NCI-H510A treated with DMSO at 0.1 percent for 48 hours (cell line): ENCODE results near the gene GIMAP5.

Experiments
- DNase-seq: peaks from one replicate; lab custom pipeline; 2025; lab: John Stamatoyannopoulos, UW

The GIMAP5 gene

GRCh38 chr7:150737265-150738055 is at the start of gene GIMAP5:
Gene GIMAP5 (plus strand): TSS chr7:150737418. CDS start chr7:150740885, 3,467 bp downstream.
- DNase-seq = no peak

GRCh38 chr7:150688630-150689029 is 48.6 kb upstream of the GIMAP5 start:
- DNase-seq = no peak

GRCh38 chr7:150695654-150696053 is 41.6 kb upstream of the GIMAP5 start:
- DNase-seq = no peak

- DNase-seq = no peak
Observed at GRCh38 chr7:150703209-150703608, 34.0 kb upstream of the GIMAP5 start.

GRCh38 chr7:150715293-150715692 is 21.9 kb upstream of the GIMAP5 start:
- no peak for DNase-seq

- no peak for DNase-seq
Observed at GRCh38 chr7:150715738-150716137, 21.5 kb upstream of the GIMAP5 start.

GRCh38 chr7:150716368-150716767 is 20.9 kb upstream of the GIMAP5 start, which contains the start of gene GIMAP1:
Gene GIMAP1 (plus strand): TSS chr7:150716613. CDS start chr7:150719048, 2,435 bp downstream.
- no peak for DNase-seq

GRCh38 chr7:150716939-150717338 is 20.3 kb upstream of the GIMAP5 start:
- no peak for DNase-seq

GRCh38 chr7:150717814-150718420 is 19.3 kb upstream of the GIMAP5 start:
- no peak for DNase-seq

GRCh38 chr7:150719436-150719835 is 17.8 kb upstream of the GIMAP5 start:
- no peak for DNase-seq

GRCh38 chr7:150719960-150720891 is 17.0 kb upstream of the GIMAP5 start:
- DNase-seq = no peak

GRCh38 chr7:150721970-150722373 is 15.2 kb upstream of the GIMAP5 start:
- DNase-seq = no peak

GRCh38 chr7:150722431-150722931 is 14.7 kb upstream of the GIMAP5 start:
- DNase-seq = no peak

GRCh38 chr7:150723467-150723866 is 13.8 kb upstream of the GIMAP5 start:
- no peak for DNase-seq

GRCh38 chr7:150727381-150727780 is 9.8 kb upstream of the GIMAP5 start:
- DNase-seq = no peak

GRCh38 chr7:150728011-150728410 is 9.2 kb upstream of the GIMAP5 start:
- no peak for DNase-seq

GRCh38 chr7:150728609-150729008 is 8.6 kb upstream of the GIMAP5 start:
- DNase-seq = no peak

GRCh38 chr7:150731916-150732315 is 5.3 kb upstream of the GIMAP5 start:
- DNase-seq = no peak

- DNase-seq = no peak
Observed at GRCh38 chr7:150732786-150733481, 4.3 kb upstream of the GIMAP5 start.

GRCh38 chr7:150733482-150734095 is 3.6 kb upstream of the GIMAP5 start:
- DNase-seq = no peak

GRCh38 chr7:150734254-150734653 is 3.0 kb upstream of the GIMAP5 start:
- no peak for DNase-seq
